GM23338 (cell line): ENCODE data around the gene HEATR5B. TPM values are rescaled to one million over a fixed set of nuclear protein-coding genes. Genes with fewer than 3 reads are reported as not detected.

Source experiments
- ATAC-seq: fragments of 200-7000 bp; cut with Tn5 transposase; 3 replicates; pipeline ENCODE4 v1.9.1; 2020
- DNase-seq: peaks from one replicate; pipeline ENCODE4 v3.0.0-alpha.2; 2015; ENCODE audit warnings: low spot score
- H2AFZ ChIP-seq: fragments of 200-600 bp; sonication (generic); 2 replicates; pipeline ENCODE4 v1.8.0; 2016; ENCODE audit warnings: antibody characterized with exemption, mild to moderate bottlenecking, moderate library complexity
- H3F3A ChIP-seq: fragments of 200-600 bp; sonication (generic); replicated peaks from 2 replicates; pipeline ENCODE4 v1.8.0; 2017; ENCODE audit warnings: antibody characterized with exemption, mixed run types, low read depth
- H3K27ac ChIP-seq: fragments of 200-600 bp; sonication (generic); 2 replicates; pipeline ENCODE4 v1.6.1; 2016; ENCODE audit warnings: low read depth
- H3K27me3 ChIP-seq: fragments of 200-600 bp; sonication (generic); 2 replicates; pipeline ENCODE4 v1.8.0; 2016; ENCODE audit warnings: mild to moderate bottlenecking, mixed run types, moderate library complexity; ENCODE audit not compliant: insufficient read depth
- H3K36me3 ChIP-seq: fragments of 200-600 bp; sonication (generic); 2 replicates; pipeline ENCODE4 v1.8.0; 2016; ENCODE audit warnings: mild to moderate bottlenecking; ENCODE audit not compliant: insufficient read depth
- H3K4me1 ChIP-seq: fragments of 200-600 bp; sonication (generic); 2 replicates; pipeline ENCODE4 v1.8.0; 2016; ENCODE audit warnings: mild to moderate bottlenecking, moderate library complexity; ENCODE audit not compliant: insufficient read depth
- H3K4me2 ChIP-seq: fragments of 200-600 bp; sonication (generic); 2 replicates; pipeline ENCODE4 v1.7.1; 2017; ENCODE audit warnings: mixed run types
- H3K4me3 ChIP-seq: fragments of 200-600 bp; sonication (generic); 2 replicates; pipeline ENCODE4 v1.6.1; 2016; ENCODE audit warnings: mixed run types
- H3K79me2 ChIP-seq: fragments of 200-600 bp; sonication (generic); replicated peaks from 2 replicates; pipeline ENCODE4 v1.8.0; 2017; ENCODE audit warnings: mild to moderate bottlenecking; ENCODE audit not compliant: insufficient read depth
- H3K9me2 ChIP-seq: fragments of 200-600 bp; sonication (generic); 2 replicates; pipeline ENCODE4 v1.8.0; 2017; ENCODE audit not compliant: insufficient read depth
- H4K20me1 ChIP-seq: fragments of 200-600 bp; sonication (generic); replicated peaks from 2 replicates; pipeline ENCODE4 v1.8.0; 2017; ENCODE audit warnings: mild to moderate bottlenecking; ENCODE audit not compliant: insufficient read depth
- H3K27ac Mint-ChIP-seq: 2 replicates; pipeline ENCODE4 v1.8.0; 2020; ENCODE audit warnings: inconsistent platforms, mild to moderate bottlenecking, moderate library complexity, mixed read lengths
- H3K27me3 Mint-ChIP-seq: 3 replicates; pipeline ENCODE4 v1.8.0; 2022; ENCODE audit warnings: low read depth, mild to moderate bottlenecking, moderate library complexity, mixed read lengths, inconsistent platforms; ENCODE audit not compliant: insufficient read depth, poor library complexity
- H3K36me3 Mint-ChIP-seq: 3 replicates; pipeline ENCODE4 v1.8.0; 2021; ENCODE audit warnings: low read depth, mild to moderate bottlenecking, inconsistent platforms, moderate library complexity, mixed read lengths
- H3K4me1 Mint-ChIP-seq: 3 replicates; pipeline ENCODE4 v1.8.0; 2020; ENCODE audit warnings: mild to moderate bottlenecking, inconsistent platforms, mixed read lengths
- H3K4me3 Mint-ChIP-seq: 3 replicates; pipeline ENCODE4 v1.8.0; 2021; ENCODE audit warnings: moderate library complexity, mild to moderate bottlenecking, inconsistent platforms, mixed read lengths
- H3K9me3 Mint-ChIP-seq: 3 replicates; pipeline ENCODE4 v1.8.0; 2020; ENCODE audit warnings: moderate library complexity, mild to moderate bottlenecking, inconsistent platforms, mixed read lengths
- EZH2phosphoT487 ChIP-seq: fragments of 200-600 bp; sonication (generic); IDR thresholded peaks from one replicate; pipeline ENCODE4 v1.8.1; 2018; ENCODE audit warnings: antibody characterized with exemption; ENCODE audit not compliant: unreplicated experiment
- JUNB ChIP-seq: IDR thresholded peaks from one replicate; pipeline ENCODE4 v1.6.1; 2016; ENCODE audit warnings: antibody characterized with exemption; ENCODE audit not compliant: unreplicated experiment
- POLR2AphosphoS5 ChIP-seq: IDR thresholded peaks from 2 replicates; pipeline ENCODE4 v1.6.1; 2016; ENCODE audit warnings: antibody characterized with exemption, low read depth
- STAT1 ChIP-seq: IDR thresholded peaks from one replicate; pipeline ENCODE4 v1.6.1; 2016; ENCODE audit warnings: antibody characterized with exemption; ENCODE audit not compliant: unreplicated experiment
- polyA plus RNA-seq: library from polyadenylated mRNA; unstranded; fragments of >200 nt; fragmentation: Nextera tagmentation; extraction: Ambion mirVana; gene quantifications from 2 replicates; pipeline ENCODE4 v1.2.1, GENCODE V29; 2016
- total RNA-seq: library from RNA; depleted of rRNA; stranded (reverse); fragments of >200 nt; shearing (Covaris generic); gene quantifications from 2 replicates; pipeline ENCODE4 v1.2.3, GENCODE V29; 2014
- TF ChIP-seq, protein P1 (sequence below): fragments of 250-450 bp; sonication (Bioruptor Pico); IDR thresholded peaks from 2 replicates; pipeline ENCODE4 v1.5.0; 2020; ENCODE audit warnings: mild to moderate bottlenecking, moderate library complexity

Gene HEATR5B
- total and polyA plus RNA-seq, 2 experiments from 2014 or later = 4.0 to 18.8 TPM

DNA sequence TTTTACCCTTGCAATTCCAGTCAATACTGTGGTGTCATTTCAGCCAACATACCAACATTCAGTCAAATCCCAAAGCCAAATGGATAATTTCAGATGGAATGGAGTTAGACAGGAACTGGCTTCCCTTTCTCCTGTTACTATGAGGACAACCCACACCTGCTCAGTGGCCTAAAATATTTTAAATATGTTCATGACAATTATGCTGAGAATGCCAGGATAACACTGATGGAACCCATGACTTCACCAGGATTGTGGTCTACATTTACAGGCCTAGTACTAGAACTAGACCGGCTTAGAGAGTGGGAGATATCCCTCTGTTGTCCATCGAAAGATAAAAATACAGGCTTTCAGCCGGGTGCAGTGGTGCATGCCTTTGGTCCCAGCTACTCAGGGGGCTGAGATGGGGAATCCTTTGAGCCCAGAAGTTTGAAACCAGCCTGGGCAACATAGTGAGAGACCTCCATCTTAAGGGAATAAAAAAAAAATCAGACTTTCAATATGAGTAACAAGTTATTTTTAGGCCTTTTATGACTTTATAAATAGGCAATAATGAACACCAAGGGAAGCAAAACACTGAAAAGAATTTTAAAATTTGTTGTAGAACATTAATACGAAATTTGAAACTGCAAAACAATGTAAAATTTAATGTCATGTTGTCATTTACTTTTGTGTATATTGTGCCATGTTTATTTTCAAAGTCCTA lies 14.4 kb upstream of the HEATR5B start:
- Histone ChIP-seq H3F3A (no peaks in the 10 kb centered on the region), H3K27ac (no peak overlapping the region), H3K27me3 (no peaks in the 10 kb centered on the region), H3K9me2 (no peaks in the 10 kb centered on the region), H3K4me1 (no peaks in the 10 kb centered on the region), H2AFZ (no peak overlapping the region), H4K20me1 (no peaks in the 10 kb centered on the region), H3K4me3 (no peak overlapping the region), H3K36me3 (no peaks in the 10 kb centered on the region), H3K79me2 (no peaks in the 10 kb centered on the region), H3K4me2 (no peak overlapping the region)
- Mint-ChIP-seq H3K36me3 (no peaks in the 10 kb centered on the region), H3K4me1 (no peaks in the 10 kb centered on the region), H3K27me3 (no peaks in the 10 kb centered on the region), H3K4me3 (no peak overlapping the region), H3K27ac (no peak overlapping the region), H3K9me3 (no peaks in the 10 kb centered on the region)
- TF ChIP-seq, protein P1, sequence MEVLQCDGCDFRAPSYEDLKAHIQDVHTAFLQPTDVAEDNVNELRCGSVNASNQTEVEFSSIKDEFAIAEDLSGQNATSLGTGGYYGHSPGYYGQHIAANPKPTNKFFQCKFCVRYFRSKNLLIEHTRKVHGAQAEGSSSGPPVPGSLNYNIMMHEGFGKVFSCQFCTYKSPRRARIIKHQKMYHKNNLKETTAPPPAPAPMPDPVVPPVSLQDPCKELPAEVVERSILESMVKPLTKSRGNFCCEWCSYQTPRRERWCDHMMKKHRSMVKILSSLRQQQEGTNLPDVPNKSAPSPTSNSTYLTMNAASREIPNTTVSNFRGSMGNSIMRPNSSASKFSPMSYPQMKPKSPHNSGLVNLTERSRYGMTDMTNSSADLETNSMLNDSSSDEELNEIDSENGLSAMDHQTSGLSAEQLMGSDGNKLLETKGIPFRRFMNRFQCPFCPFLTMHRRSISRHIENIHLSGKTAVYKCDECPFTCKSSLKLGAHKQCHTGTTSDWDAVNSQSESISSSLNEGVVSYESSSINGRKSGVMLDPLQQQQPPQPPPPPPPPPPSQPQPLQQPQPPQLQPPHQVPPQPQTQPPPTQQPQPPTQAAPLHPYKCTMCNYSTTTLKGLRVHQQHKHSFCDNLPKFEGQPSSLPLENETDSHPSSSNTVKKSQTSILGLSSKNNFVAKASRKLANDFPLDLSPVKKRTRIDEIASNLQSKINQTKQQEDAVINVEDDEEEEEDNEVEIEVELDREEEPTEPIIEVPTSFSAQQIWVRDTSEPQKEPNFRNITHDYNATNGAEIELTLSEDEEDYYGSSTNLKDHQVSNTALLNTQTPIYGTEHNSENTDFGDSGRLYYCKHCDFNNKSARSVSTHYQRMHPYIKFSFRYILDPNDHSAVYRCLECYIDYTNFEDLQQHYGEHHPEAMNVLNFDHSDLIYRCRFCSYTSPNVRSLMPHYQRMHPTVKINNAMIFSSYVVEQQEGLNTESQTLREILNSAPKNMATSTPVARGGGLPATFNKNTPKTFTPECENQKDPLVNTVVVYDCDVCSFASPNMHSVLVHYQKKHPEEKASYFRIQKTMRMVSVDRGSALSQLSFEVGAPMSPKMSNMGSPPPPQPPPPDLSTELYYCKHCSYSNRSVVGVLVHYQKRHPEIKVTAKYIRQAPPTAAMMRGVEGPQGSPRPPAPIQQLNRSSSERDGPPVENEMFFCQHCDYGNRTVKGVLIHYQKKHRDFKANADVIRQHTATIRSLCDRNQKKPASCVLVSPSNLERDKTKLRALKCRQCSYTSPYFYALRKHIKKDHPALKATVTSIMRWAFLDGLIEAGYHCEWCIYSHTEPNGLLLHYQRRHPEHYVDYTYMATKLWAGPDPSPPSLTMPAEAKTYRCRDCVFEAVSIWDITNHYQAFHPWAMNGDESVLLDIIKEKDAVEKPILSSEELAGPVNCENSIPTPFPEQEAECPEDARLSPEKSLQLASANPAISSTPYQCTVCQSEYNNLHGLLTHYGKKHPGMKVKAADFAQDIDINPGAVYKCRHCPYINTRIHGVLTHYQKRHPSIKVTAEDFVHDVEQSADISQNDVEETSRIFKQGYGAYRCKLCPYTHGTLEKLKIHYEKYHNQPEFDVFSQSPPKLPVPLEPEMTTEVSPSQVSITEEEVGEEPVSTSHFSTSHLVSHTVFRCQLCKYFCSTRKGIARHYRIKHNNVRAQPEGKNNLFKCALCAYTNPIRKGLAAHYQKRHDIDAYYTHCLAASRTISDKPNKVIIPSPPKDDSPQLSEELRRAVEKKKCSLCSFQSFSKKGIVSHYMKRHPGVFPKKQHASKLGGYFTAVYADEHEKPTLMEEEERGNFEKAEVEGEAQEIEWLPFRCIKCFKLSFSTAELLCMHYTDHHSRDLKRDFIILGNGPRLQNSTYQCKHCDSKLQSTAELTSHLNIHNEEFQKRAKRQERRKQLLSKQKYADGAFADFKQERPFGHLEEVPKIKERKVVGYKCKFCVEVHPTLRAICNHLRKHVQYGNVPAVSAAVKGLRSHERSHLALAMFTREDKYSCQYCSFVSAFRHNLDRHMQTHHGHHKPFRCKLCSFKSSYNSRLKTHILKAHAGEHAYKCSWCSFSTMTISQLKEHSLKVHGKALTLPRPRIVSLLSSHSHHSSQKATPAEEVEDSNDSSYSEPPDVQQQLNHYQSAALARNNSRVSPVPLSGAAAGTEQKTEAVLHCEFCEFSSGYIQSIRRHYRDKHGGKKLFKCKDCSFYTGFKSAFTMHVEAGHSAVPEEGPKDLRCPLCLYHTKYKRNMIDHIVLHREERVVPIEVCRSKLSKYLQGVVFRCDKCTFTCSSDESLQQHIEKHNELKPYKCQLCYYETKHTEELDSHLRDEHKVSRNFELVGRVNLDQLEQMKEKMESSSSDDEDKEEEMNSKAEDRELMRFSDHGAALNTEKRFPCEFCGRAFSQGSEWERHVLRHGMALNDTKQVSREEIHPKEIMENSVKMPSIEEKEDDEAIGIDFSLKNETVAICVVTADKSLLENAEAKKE (CRISPR knock-in tag) = no peak
- TF ChIP-seq EZH2phosphoT487 (no peak), POLR2AphosphoS5 (no peak)
- ATAC-seq = no peak
- DNase-seq = no peak

DNA sequence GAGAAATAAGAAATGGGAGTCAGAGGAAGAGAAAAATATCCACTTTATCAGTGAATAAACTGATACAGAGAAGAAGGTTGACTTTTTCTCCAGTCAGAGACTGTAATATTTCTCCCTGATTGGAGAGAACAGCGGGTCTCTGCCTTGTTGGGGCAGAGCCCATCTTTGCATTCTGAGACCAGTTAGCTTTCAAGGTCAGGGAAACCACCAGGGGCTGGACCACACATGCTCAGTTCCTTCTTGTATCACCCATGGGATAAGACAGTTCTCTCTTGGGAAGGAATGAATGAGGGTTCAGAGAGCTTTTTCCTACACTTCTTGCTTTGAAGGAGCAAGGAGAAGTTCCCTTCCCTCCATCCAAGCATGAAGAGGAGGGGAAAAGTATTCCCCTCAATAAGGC lies 12.4 kb upstream of the HEATR5B start:
- H3K27me3 Mint-ChIP-seq = no peaks in the 10 kb centered on the region
- no peaks in the 10 kb centered on the region for H3K9me3 Mint-ChIP-seq
- no peaks in the 10 kb centered on the region for H4K20me1 ChIP-seq
- no peaks in the 10 kb centered on the region for H3K4me1 ChIP-seq
- no peak overlapping the region for H3K27ac ChIP-seq
- no peak overlapping the region for H2AFZ ChIP-seq
- no peaks in the 10 kb centered on the region for H3K4me1 Mint-ChIP-seq
- DNase-seq = no peak
- H3K36me3 Mint-ChIP-seq = no peaks in the 10 kb centered on the region
- no peak overlapping the region for H3K27ac Mint-ChIP-seq
- H3F3A ChIP-seq = no peaks in the 10 kb centered on the region
- H3K36me3 ChIP-seq = no peaks in the 10 kb centered on the region
- H3K9me2 ChIP-seq = no peaks in the 10 kb centered on the region
- no peak overlapping the region for H3K4me3 ChIP-seq
- no peak overlapping the region for H3K4me3 Mint-ChIP-seq
- ATAC-seq = no peak
- H3K4me2 ChIP-seq = no peak overlapping the region
- H3K27me3 ChIP-seq = no peaks in the 10 kb centered on the region
- H3K79me2 ChIP-seq = no peaks in the 10 kb centered on the region
- TF ChIP-seq EZH2phosphoT487 = no peak
- TF ChIP-seq STAT1 = no peak
- TF ChIP-seq, protein P1 (CRISPR knock-in tag) = no peak
- no peak for TF ChIP-seq JUNB
